HG02571 (cell line): ENCODE measurements around the gene YBEY.

ENCODE experiments used
- ATAC-seq: cut with Tn5 transposase; IDR thresholded peaks from one replicate; pipeline ENCODE4 v1.9.1; 2021; ENCODE audit warnings: mild to moderate bottlenecking, moderate library complexity; ENCODE audit not compliant: unreplicated experiment

YBEY gene

DNA sequence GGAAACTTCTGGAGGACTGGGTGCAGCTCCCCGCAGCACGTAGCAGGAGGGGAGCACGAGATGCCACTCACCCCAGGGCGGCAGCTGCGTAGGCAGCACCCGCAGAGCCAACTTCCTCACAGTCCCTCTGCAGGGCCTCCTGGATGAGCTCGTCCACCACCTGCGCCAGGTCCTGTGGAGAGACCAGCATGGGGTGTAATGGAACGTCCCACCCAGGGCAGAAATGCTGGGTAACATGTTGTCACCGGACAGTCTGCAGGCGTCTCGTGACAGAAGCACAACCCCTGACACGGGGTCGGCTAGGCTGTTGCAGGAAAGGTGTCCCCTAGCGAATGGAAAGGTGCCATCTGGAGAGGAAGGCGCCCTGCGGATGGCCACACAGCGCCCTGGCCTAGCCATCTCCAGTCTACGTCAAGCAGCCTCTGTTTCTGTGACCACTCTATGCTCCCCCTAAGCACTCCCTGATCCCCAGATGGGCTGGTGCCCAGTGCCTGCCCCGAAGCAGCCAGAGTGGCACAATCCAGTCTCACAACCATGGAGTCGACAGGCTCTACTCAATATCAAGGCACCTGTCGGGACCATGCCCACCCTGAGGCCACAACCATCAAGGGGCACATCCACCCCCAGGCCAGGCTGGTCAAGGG lies 22.0 kb upstream of the YBEY start:
- no peak for ATAC-seq

DNA sequence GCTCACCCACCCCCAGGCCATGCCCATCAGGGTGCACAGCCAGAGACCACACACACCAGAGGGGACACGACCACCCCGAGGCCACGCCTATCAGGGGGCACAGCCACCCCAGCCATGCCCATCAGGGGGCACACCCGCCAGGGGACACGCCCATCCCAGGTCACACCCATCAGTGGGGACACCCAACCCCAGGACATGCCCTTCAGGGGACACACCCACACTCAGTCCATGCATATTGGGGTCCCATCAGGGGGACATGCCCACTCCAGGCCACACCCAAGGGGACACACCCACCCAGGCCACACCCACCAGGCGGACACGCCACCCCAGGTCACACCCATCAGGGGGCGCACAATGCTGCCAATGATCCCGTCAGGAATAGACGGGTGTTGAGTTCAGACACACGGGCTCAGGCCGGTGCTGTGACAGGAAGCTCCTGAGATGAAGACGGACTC lies 21.4 kb upstream of the YBEY start:
- no peak for ATAC-seq

DNA sequence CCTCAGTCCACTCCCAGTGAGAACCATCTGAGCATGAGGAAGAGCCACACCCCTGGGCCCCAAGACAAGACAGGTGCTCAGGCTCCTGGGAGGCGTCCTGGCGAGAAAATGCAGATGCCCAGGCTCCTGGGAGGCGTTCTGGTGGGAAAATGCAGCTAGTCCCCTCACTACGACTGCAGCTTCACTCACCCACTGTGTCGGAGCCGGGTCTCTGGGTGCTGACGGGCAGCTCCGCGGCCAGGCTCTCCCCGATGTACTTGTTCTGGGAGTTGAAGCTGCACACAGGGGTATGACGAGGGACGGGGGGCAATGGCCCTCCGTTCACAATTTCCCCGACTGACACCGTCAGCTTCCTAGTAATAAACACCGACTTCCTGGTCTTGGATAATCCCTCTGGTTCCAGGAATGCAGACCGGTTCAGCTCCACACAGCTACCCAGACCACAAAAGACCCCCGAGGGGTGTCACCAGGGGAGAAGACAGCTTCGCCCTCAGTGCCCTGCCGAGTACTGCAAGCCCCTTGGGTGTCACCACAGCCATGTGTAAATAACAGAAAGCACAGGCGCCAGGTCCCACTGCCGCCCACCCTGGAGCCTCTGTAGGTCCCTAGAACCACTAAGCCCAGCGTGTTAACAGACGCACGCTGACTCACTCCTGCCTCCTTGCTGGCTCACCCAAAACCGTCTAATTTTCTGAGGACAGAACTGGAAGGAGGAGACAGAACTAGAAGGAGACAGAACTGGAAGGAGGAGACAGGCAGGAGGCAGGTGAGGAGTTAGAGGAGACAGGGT lies 20.2 kb upstream of the YBEY start:
- no peak for ATAC-seq

DNA sequence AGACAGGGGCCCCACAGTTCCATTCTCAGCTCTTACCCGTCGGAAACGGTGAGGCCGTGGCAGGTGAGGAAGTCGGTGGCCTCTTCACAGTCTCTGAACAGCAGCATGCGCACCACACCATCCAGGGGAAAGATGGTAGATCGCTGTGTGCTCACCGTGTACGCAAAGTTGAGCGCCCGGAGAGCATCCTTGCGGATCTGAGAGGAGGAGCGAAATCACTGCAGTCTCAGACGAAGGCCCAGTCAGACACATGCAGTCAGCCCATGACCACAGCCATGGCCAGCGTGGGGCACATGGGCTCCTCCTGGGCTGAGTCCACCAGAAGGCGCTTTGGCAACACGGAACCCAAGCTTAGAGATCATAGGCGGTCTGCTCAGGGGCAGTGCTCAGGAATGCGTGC lies 19.2 kb upstream of the YBEY start:
- no peak for ATAC-seq

DNA sequence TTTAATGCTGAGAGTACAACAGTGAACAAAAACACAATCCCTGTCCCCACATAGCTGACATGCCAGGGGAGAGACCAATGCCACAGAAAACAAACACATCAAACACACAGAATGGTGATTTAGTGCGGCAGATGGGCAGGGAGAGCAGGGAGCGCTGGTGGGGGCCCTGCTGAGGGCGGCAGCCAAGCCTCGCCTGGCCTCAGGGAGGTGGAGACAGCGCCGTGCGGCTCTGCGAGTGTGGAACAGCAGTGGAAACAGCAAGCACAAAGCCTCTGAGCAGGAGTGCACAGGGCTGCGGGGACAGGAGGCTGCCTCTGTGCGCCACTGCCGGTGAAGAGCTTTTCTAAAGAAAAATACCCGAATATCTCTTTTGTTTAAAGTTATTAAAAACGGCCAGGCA lies 17.8 kb upstream of the YBEY start:
- no peak for ATAC-seq

DNA sequence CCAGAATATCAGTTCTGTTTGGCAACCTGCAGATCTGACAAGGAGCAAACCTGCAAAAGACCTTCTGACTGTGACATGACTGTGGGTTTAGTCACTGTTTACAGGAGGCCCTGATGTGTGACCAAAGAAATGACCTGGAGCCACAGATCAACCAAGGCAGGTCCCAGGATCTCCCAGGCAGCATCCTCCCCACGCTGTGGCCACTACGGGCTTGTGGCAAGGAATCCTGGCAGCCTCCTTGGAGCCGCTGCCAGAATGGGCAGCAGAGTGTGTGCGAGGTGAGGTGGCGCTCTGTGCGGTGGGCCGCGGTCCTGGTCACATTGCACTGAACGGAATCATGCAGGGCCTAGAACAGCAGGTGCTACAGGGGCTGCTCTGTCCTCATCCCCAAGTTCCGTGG lies 16.7 kb upstream of the YBEY start:
- ATAC-seq = no peak

DNA sequence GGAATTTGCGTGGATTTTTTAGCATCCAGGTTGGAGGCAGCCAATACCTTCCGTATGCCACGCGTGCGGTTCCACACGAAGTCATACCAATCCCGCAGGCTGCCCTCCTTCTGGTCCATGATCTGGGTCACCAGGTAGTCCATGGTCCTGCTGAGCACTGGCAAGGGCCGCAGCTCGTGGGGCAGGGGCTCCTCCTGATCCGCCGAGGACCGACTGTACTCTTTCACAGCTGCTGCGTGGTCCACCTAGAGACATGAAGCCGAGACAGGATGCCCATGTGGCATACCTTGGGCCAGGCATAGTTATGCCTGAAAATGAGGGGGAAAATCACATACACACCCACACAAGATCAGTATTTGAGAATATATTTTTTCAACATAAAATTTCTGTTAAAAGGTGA lies 12.8 kb upstream of the YBEY start:
- no peak for ATAC-seq

DNA sequence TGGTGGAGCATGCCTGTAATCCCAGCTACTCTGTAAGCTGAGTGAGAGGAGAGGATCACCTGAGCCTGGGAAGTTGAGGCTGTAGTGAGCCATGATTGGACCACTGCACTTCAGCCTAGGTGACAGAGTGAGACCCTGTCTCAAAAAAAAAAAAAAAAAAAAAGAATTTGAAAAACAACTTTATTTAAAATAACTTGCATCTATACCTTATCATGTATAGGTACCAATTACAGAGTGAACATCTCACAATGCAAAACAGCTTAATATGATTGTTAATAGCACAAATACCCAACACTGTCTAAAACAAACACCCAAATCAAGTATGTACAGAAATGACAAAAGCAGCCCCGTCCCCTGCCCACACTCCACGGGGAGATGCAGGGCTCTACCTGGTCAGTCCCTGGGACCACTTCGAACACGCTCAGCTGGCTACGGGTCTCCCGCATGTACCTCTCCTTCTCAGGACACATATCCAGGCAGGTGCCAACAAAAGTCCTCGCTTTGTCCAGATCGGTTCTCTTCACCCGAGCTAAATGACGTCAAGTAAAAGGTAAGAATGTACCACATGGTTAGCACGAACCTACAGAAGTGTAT lies 11.2 kb upstream of the YBEY start:
- ATAC-seq = no peak

DNA sequence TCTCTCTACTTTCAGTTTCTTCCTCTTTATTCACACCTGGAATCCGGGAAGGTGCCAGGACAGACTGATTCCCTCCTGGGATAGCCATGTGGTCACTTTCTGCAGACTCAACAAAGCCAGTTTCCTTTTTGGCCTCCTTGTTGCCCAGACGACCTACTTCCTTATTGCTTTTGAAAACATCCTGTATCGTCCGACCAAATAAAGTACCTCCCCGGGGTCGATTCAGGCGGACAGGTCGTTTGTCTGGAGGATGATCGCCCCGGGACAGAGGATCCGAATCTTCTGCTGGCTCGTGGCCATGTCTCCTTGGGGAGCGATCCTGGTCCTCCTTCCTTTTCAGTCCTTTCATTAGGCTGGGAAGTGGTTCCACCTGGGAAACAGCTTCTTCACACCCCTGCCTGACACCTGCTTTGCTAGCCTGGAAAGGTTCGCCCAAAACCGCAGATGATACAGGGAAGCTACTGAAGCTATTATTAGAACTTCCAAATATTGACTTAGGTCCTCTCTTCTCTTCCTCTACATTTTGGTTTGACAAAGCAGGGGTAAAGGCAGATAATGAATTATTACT lies 2.0 kb upstream of the YBEY start:
- no peak for ATAC-seq

DNA sequence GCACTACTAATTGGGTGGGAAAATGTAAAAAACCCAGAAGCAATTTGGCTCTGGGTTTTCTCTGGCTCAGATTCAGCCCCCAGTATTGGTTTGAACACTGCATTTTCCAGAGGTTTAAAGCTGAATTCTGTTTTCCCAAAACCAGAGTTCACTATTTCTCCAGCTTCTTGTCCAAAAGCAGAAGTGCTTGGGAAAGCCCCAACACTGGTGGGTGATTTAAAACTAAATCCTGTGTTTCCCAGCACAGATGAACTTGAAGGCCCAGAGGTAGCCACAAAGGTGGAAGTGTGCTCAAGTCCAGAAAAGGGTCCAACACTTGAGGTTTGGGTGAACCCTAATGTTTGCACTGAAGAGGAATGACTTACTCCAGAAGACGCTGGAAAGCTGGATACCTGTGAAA lies 1.4 kb upstream of the YBEY start:
- ATAC-seq = no peak

DNA sequence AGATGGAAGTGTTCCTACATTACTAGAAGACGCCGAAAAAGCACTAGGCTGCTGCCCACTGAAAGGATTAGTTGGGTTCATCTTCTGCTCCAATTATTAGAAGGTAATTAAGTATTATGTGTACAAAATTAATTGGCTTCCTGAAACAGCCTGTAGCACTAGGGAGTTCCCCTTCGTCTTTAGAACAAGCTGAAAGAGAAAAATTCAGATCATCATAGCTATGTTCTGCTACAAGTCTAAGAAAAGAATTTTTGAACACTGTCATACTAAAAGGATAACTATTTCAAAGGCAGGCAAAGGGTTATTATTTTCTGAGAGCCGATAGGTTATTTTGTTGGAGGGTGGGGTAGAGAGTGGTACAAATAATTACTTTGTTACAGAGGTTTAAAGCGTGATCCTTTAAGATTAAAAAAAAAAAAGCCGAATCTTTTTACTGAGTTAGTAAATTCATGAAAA lies 908 bp upstream of the YBEY start, which contains the start of gene MCM3AP:
Gene MCM3AP, minus strand, starts transcription at position 406 of the 456 bp plus-strand sequence. Its CDS starts 325 bp downstream, at position 81.
- no peak for ATAC-seq

DNA sequence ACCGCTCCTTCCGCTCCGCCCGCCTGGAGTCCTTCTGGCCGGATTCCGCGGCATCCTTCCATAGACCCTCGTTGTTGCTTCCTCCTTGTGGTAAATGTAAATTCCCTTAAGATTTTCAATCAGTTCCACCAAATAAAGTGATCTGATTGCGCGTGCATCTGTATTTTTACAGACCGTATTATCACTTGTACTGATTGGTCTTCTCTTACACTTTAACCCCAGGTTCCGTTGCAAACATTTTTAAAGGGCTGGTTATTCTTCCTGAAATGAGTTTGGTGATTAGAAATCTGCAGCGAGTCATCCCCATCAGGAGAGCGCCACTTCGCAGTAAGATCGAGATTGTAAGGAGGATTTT lies 483 bp downstream of the YBEY start:
- no peak for ATAC-seq

DNA sequence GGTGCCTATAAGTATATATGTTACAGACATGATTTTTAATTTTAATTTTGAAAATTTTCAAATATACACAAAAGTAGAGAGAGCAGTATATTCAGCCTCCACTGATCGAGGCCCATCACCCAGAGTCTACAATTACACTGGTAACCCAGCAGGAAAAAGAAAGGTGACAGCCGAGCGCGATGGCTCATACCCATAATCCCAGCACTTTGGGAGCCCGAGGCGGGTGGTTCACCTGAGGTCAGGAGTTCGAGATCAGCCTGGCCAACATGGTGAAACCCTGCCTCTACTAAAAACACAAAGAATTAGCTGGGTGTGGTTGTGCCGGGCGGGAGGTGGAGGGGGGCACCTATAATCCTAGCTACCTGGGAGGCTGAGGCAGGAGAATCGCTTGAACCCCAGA lies 1.4 kb downstream of the YBEY start:
- ATAC-seq = no peak

DNA sequence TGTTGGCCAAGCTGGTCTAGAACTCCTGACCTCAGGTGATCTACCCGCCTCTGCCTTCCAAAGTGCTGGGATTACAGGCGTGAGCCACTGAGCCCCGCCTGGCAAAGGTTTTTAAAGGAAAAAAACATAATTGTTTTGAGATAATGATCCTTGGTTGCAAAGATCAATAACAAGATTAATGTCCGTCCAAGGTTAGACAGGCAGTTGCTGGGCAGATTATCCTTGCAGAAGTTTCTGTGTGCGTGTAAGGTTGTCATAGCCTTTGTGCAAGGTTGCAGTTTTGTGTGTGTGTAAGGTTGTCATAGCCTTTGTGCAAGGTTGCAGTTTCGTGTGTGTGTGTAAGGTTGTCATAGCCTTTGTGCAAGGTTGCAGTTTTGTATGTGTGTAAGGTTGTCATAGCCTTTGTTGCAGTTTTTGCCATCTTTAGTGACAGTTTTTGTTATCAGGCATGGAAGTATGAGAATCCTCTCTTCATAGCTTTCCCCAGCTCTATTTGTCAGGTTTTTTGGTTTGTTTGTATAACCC lies 3.6 kb downstream of the YBEY start:
- no peak for ATAC-seq

DNA sequence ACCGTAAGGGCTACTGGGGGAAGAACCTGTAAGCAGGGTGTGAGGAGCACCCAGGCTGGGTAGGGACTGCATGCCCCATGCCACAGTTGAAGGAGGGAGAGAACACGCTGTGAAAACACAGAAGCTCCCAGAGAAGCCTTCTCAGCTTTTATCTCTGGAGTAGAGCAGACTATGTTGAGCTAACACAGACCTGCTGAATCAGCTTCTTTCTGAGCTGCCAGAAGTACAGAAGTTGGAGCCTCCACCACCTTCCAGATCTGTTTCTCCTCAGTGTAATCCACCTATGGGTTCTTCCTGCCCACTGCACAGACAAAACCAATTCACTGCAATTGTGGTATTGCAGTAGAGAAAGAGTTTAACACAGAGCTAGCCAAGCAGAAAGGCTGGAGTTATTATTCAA lies 5.4 kb downstream of the YBEY start:
- no peak for ATAC-seq

DNA sequence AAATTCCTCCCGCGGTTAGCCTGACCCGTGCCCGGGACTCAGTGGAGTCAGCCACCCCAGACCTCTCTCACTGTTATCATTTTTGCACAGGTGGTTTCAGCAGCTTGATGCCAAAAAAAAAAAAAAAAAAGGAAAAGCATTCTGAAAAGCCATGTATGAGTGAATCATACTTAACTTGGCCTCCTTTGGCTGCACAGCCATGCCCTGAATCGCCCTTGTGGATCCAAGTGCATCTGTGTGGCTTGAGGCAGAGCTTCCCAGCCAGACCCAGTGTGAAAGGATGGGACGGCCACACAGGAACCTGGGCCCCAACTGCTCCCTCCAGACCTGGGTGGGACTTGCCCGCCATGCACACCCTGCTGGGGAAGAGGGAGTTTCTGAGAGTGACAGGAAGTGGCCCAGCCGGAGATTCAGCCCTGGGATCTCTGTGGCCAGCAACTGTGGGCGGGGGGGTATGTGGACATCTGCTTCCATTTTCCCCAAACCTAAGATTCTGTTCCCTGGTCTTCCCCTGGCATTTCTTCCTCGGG lies 8.6 kb downstream of the YBEY start:
- no peak for ATAC-seq

DNA sequence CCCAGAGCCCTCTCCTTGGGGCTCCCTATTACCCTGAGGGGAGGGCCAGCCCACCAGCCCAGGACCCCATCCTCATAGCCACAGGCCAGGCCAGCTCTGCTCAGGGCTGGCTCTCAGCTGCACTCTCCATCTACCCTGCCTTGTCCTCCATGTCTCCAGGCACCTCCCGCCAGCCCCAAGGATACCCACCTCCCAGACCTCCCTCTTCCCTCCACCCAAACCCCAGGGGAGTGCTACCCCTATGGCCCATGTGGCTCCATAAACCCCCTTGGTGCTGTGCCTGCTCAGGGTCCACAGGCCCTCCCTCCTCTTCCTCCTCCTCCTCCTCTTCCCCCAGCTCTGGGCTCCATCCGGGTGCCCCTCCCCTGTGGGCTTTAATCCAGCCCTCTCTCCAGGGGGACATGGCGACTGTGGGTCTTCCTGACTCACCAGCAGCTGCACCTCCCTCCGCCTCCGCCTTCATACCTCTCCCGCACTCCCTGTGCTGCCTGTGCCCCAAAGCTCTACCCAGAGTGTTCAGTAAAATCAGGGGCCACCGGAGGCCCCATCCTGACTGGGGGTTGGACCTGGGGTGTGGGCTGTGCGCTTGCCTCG lies 9.1 kb downstream of the YBEY start:
- ATAC-seq = no peak

DNA sequence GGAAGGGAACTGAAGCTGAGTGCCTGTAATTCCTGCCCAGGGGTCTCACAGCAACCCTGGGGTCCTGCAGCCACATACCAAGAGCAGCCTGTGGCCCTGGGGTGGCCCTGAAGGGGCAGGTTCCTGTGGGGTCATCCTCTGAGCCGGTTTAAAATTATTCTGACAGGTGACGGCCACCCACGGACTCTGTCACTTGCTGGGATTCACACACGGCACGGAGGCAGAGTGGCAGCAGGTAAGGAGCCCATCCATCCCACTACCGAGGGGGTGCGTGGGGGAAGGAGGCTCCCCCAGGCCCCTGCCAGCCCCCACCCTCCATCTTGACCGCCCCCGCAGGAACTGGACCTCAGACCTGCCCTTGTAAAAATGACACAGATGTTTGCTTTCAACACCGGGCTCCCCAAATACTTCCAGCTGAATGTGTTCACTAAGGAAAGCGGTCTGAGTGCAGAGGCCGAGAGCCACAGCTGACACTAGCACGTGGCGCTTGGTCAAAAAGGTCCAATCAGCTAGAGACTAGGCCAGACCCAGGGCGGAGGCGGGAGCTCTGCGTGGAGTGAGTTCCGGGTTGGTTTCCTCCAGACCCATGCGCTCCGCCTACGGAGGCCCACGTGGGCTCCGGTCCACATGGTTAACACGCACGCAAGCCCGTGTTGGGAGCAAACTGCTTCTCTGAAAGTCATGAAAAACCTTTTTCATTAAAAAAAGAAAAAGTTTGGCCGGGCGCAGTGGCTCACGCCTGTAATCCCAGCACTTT lies 10.0 kb downstream of the YBEY start:
- no peak for ATAC-seq

DNA sequence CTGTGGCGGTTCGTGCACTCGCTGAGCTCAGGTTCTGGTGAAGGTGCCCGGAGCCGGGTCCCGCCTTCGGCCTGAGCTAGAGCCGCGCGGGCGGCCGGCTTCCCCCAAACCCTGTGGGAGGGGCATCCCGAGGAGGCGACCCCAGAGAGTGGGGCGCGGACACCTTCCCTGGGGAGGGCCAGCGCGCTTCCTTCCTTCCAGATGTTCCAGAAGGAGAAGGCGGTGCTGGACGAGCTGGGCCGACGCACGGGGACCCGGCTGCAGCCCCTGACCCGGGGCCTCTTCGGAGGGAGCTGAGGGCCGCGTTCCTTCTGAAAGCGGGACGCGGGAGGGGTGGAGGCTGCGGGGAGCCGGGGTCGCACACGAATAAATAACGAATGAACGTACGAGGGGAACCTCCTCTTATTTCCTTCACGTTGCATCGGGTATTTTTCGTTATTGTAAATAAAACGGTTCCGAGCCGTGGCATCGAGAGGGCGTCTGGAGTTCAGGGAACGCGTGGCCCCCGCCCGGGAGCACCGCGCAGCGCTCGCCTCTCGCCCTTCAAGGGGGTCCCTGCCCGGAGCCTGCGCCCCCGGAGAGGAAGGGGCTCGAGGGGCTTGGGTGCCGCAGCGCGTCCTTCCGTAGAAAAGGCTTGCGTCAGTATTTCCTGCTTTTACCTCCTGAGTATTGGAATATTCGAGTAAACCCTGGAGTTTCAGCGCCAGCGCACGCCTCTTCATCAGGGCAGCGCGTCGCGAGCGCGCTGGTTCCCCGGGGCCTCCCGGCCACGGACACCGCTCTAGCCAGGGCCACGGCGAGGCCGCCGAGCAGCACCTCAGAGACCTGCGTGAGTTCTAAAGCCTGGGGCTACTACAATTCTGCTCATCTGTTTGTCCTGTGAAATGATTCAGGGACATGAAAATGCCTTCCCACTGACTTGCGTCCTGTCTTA lies 11.5 kb downstream of the YBEY start:
- no peak for ATAC-seq
